GM18517 (cell line): Measurements from ENCODE around the gene CLCN7.
A peak's percentile ranks its signal among the peaks of the same experiment; 100 is the strongest.

Source experiments
- ATAC-seq: cut with Tn5 transposase; IDR thresholded peaks from one replicate; pipeline ENCODE4 v1.9.1; 2021; ENCODE audit warnings: mild to moderate bottlenecking, moderate library complexity; ENCODE audit not compliant: unreplicated experiment

Gene CLCN7

GRCh38 chr16:1408171-1408837, 66.5 kb downstream of the CLCN7 start:
- peak; percentile 49 for ATAC-seq

GRCh38 chr16:1407753-1408152, 67.1 kb downstream of the CLCN7 start:
- peak; percentile 17 for ATAC-seq

- ATAC-seq, result no peak
Measured at GRCh38 chr16:1403733-1404132, 71.1 kb downstream of the CLCN7 start.

GRCh38 chr16:1403036-1403435, 71.8 kb downstream of the CLCN7 start:
- ATAC-seq, result no peak

GRCh38 chr16:1401758-1402154, 73.1 kb downstream of the CLCN7 start:
- no peak for ATAC-seq

- no peak for ATAC-seq
Measured at GRCh38 chr16:1401061-1401757, 73.6 kb downstream of the CLCN7 start.

GRCh38 chr16:1398826-1399581, 75.8 kb downstream of the CLCN7 start:
- no peak for ATAC-seq

- no peak for ATAC-seq
Measured at GRCh38 chr16:1398351-1398750, 76.5 kb downstream of the CLCN7 start.

- no peak for ATAC-seq
Measured at GRCh38 chr16:1397779-1398178, 77.0 kb downstream of the CLCN7 start.

GRCh38 chr16:1395444-1396031, 79.3 kb downstream of the CLCN7 start:
- no peak for ATAC-seq
